T1000 (cell line): ENCODE measurements around the gene GLB1L3.
"Not testable (repeated sequence)": the region's sequence is repeated elsewhere in the genome, so short reads cannot be mapped to it uniquely, and the experiment has no call there.

Experiments used
- DNase-seq: peaks from one replicate; lab custom pipeline; 2025; ENCODE audit warnings: mixed read lengths; lab: John Stamatoyannopoulos, UW

GLB1L3 gene

GRCh38 chr11:134275188-134275533, 1.0 kb upstream of the GLB1L3 start:
- no peak for DNase-seq

- no peak for DNase-seq
Observed at GRCh38 chr11:134276396-134277182, 410 bp downstream of the GLB1L3 start.

- DNase-seq, result no peak
Observed at GRCh38 chr11:134277183-134278001, 1.2 kb downstream of the GLB1L3 start.

GRCh38 chr11:134278356-134278755, 2.2 kb downstream of the GLB1L3 start:
- DNase-seq, result no peak

GRCh38 chr11:134281635-134282034, 5.5 kb downstream of the GLB1L3 start:
- not testable (repeated sequence) for DNase-seq

- no peak for DNase-seq
Observed at GRCh38 chr11:134282121-134283045, 6.2 kb downstream of the GLB1L3 start.

GRCh38 chr11:134283461-134284230, 7.5 kb downstream of the GLB1L3 start:
- DNase-seq, result no peak

GRCh38 chr11:134284349-134284748, 8.2 kb downstream of the GLB1L3 start:
- not testable (repeated sequence) for DNase-seq

GRCh38 chr11:134287561-134287960, 11.4 kb downstream of the GLB1L3 start:
- DNase-seq, result no peak

GRCh38 chr11:134288486-134288885, 12.3 kb downstream of the GLB1L3 start:
- DNase-seq, result no peak

- no peak for DNase-seq
Observed at GRCh38 chr11:134289167-134289566, 13.0 kb downstream of the GLB1L3 start.

GRCh38 chr11:134289789-134290188, 13.6 kb downstream of the GLB1L3 start:
- DNase-seq, result no peak

GRCh38 chr11:134290646-134291045, 14.5 kb downstream of the GLB1L3 start:
- DNase-seq, result no peak

- no peak for DNase-seq
Observed at GRCh38 chr11:134291196-134291595, 15.0 kb downstream of the GLB1L3 start.

GRCh38 chr11:134292661-134293060, 16.5 kb downstream of the GLB1L3 start:
- DNase-seq, result no peak

GRCh38 chr11:134293119-134294113, 17.2 kb downstream of the GLB1L3 start:
- no peak for DNase-seq

- DNase-seq, result no peak
Observed at GRCh38 chr11:134294664-134295063, 18.5 kb downstream of the GLB1L3 start.

GRCh38 chr11:134312223-134312622, 36.0 kb downstream of the GLB1L3 start:
- DNase-seq, result no peak

- DNase-seq, result no peak
Observed at GRCh38 chr11:134312807-134313206, 36.6 kb downstream of the GLB1L3 start.

GRCh38 chr11:134313379-134313778, 37.2 kb downstream of the GLB1L3 start:
- DNase-seq, result no peak
